Panc1 (cell line): ENCODE measurements around the gene PPP1R14C. TPM values are rescaled to one million over a fixed set of nuclear protein-coding genes. Genes with fewer than 3 reads are reported as not detected.

ENCODE experiments used
- ATAC-seq: fragments of 200-7000 bp; cut with Tn5 transposase; 2 replicates; pipeline ENCODE4 v1.9.1; 2020; ENCODE audit warnings: mild to moderate bottlenecking, moderate library complexity
- BruUV-seq: library from RNA; stranded (reverse); fragments of 400-500 nt; replicated peaks from 2 replicates; lab custom pipeline; 2021; lab: Mats Ljungman, UMichigan
- CTCF ChIA-PET: fragments of 300-600 bp; sonication (Branson Sonifier 250); formaldehyde crosslinking; loops from one replicate; lab custom pipeline; 2022; ENCODE audit warnings: antibody characterized with exemption; lab: Charles Lee
- POLR2A ChIA-PET: fragments of 300-600 bp; sonication (Branson Sonifier 250); formaldehyde crosslinking; loops from one replicate; lab custom pipeline; 2022; ENCODE audit warnings: antibody characterized with exemption; lab: Charles Lee
- DNase-seq: peaks from one replicate; pipeline ENCODE4 v3.0.0-alpha.2; 2010; ENCODE audit warnings: low read depth, low spot score
- H3K27ac ChIP-seq: 2 replicates; pipeline ENCODE4 v1.5.1; 2011; ENCODE audit warnings: mild to moderate bottlenecking, low read length, inconsistent platforms
- H3K27me3 ChIP-seq: fragments of 200-500 bp; sonication (Bioruptor generic); 2 replicates; pipeline ENCODE4 v1.6.0; 2014; ENCODE audit warnings: low read length, inconsistent platforms; ENCODE audit not compliant: control insufficient read depth, insufficient read depth
- H3K36me3 ChIP-seq: fragments of 200-500 bp; sonication (Bioruptor generic); 2 replicates; pipeline ENCODE4 v1.5.1; 2014; ENCODE audit warnings: inconsistent platforms, mild to moderate bottlenecking, low read length, moderate library complexity; ENCODE audit not compliant: control insufficient read depth, insufficient read depth
- H3K4me1 ChIP-seq: 2 replicates; pipeline ENCODE4 v1.5.1; 2011; ENCODE audit warnings: inconsistent platforms, mild to moderate bottlenecking, low read length, moderate library complexity; ENCODE audit not compliant: control insufficient read depth, insufficient read depth
- H3K4me3 ChIP-seq, 2 experiments: 2 replicates each; pipeline ENCODE4 v1.5.1; 2011 to 2012; ENCODE audit warnings: low read depth in 2 of 2, low read length in 2 of 2, mild to moderate bottlenecking in 2 of 2, inconsistent platforms in 1 of 2, moderate library complexity in 1 of 2
- H3K9me3 ChIP-seq: fragments of 200-500 bp; sonication (Bioruptor generic); 2 replicates; pipeline ENCODE4 v1.5.1; 2014; ENCODE audit warnings: low read depth, mild to moderate bottlenecking, inconsistent platforms, low read length, moderate library complexity; ENCODE audit not compliant: control insufficient read depth, insufficient read depth
- CTCF ChIP-seq: fragments of 450-650 bp; IDR thresholded peaks from 2 replicates; pipeline ENCODE4 v1.5.1; 2017; ENCODE audit warnings: mild to moderate bottlenecking
- POLR2AphosphoS5 ChIP-seq: IDR thresholded peaks from 2 replicates; pipeline ENCODE4 v1.6.1; 2012; ENCODE audit warnings: mild to moderate bottlenecking, low read depth, low read length, moderate library complexity
- REST ChIP-seq, 2 experiments: IDR thresholded peaks; 2 replicates each; pipeline ENCODE4 v1.6.1; 2011 to 2012; ENCODE audit warnings: low read depth in 2 of 2, control low read depth in 1 of 2, low read length in 1 of 2, mild to moderate bottlenecking in 1 of 2, moderate library complexity in 1 of 2; ENCODE audit not compliant: insufficient read depth in 1 of 2
- SIN3A ChIP-seq: IDR thresholded peaks from 2 replicates; pipeline ENCODE4 v1.6.1; 2012; ENCODE audit warnings: low read depth, mild to moderate bottlenecking, low read length, moderate library complexity, borderline replicate concordance; ENCODE audit not compliant: insufficient read depth
- TCF7L2 ChIP-seq: IDR thresholded peaks from 2 replicates; pipeline ENCODE4 v1.6.1; 2011; ENCODE audit warnings: mild to moderate bottlenecking, low read depth, low read length, inconsistent platforms
- in situ Hi-C: cut with HindIII; loops from 2 replicates; pipeline ENCODE4 v1.10.0; 2016; ENCODE audit warnings: low sequenced_read_pairs, low pct_unique_long_range_greater_than_20kb
- intact Hi-C: fragments of 100-400 bp; cut with micrococcal nuclease; formaldehyde crosslinking; loops from one replicate; pipeline ENCODE4 v1.10.0; 2022; ENCODE audit not compliant: unreplicated experiment
- total RNA-seq: library from RNA; stranded (reverse); gene quantifications from one replicate; pipeline ENCODE4 v1.2.1, GENCODE V29; 2021; ENCODE audit not compliant: unreplicated experiment

PPP1R14C gene
- total RNA-seq, 1 experiment from 2014 or later, result not detected

- no peak for TF ChIP-seq SIN3A
- TF ChIP-seq POLR2AphosphoS5, result no peak
- TF ChIP-seq CTCF, result no peak
- TF ChIP-seq TCF7L2, result no peak
- TF ChIP-seq REST (IDR thresholded peaks at IDR 0.05; ENCODE audit: insufficient read depth in 1 of 2, low read depth in 2 of 2, low read length in 1 of 2), result no peak
- ATAC-seq (no peak), DNase-seq (no peak)
- POLR2A ChIA-PET, result no interaction called here
- no peak overlapping the region for H3K27ac ChIP-seq
- in situ Hi-C loops, result no loop called here
- BruUV-seq, result no TSS peak
- intact Hi-C loops, result no loop called here
- H3K36me3 ChIP-seq, result no peaks in the 10 kb centered on the region
- H3K4me1 ChIP-seq, result no peaks in the 10 kb centered on the region
- no peaks in the 10 kb centered on the region for H3K9me3 ChIP-seq
- CTCF ChIA-PET, result no interaction called here
- H3K27me3 ChIP-seq, result peaks cover 2% of the 10 kb centered on the region; the same call in 1 of the 2 replicates
- H3K4me3 ChIP-seq, result no peak overlapping the region
These were observed 61.2 kb downstream of the PPP1R14C start for GRCh38 chr6:150203871-150204545.

- ChIA-PET CTCF (no interaction called here), POLR2A (no interaction called here)
- no peak overlapping the region for H3K27ac ChIP-seq
- no peak overlapping the region for H3K4me3 ChIP-seq
- no peaks in the 10 kb centered on the region for H3K9me3 ChIP-seq
- in situ Hi-C loops, result no loop called here
- no peak for ATAC-seq
- H3K27me3 ChIP-seq, result peaks cover 2% of the 10 kb centered on the region; the same call in 1 of the 2 replicates
- H3K36me3 ChIP-seq, result no peaks in the 10 kb centered on the region
- no TSS peak for BruUV-seq
- intact Hi-C loops, result no loop called here
- TF ChIP-seq POLR2AphosphoS5, result no peak
- DNase-seq, result no peak
- H3K4me1 ChIP-seq, result no peaks in the 10 kb centered on the region
These were observed 62.0 kb downstream of the PPP1R14C start for GRCh38 chr6:150204705-150205472.
